Measurements from ENCODE around the gene GMIP.

- TF ChIP-seq CTCF (IDR thresholded peaks at IDR 0.05) = no peak
- TF ChIP-seq POLR2A (IDR thresholded peaks at IDR 0.05; ENCODE audit: low read depth) = no peak
Observed at GRCh38 chr19:19628501-19629134, 14.8 kb downstream of the GMIP start.

All from esophagus muscularis mucosa (tissue), 3 donors.